SK-N-SH (cell line): ENCODE data around the gene MAP6.

ENCODE experiments used
- CHD2 ChIP-seq: fragments of 150-350 bp; IDR thresholded peaks from 2 replicates; pipeline ENCODE4 v1.6.1; 2018; ENCODE audit warnings: low read length; ENCODE audit not compliant: partially characterized antibody
- GABPA ChIP-seq: IDR thresholded peaks from 2 replicates; pipeline ENCODE4 v1.4.0; 2012; ENCODE audit warnings: low read depth, mild to moderate bottlenecking
- NRF1 ChIP-seq: IDR thresholded peaks from 2 replicates; pipeline ENCODE4 v1.6.1; 2012; ENCODE audit warnings: low read depth, mild to moderate bottlenecking, low read length
- POLR2AphosphoS5 ChIP-seq: IDR thresholded peaks from 2 replicates; pipeline ENCODE4 v1.6.1; 2012; ENCODE audit warnings: low read depth, low read length
- RAD21 ChIP-seq: IDR thresholded peaks from 2 replicates; pipeline ENCODE4 v1.6.1; 2012; ENCODE audit warnings: mild to moderate bottlenecking, low read length
- REST ChIP-seq: IDR thresholded peaks from 2 replicates; pipeline ENCODE4 v1.6.1; 2012; ENCODE audit warnings: mild to moderate bottlenecking, low read depth, low read length, moderate library complexity
- RFX5 ChIP-seq: IDR thresholded peaks from 2 replicates; pipeline ENCODE4 v1.6.1; 2012; ENCODE audit warnings: mild to moderate bottlenecking, improper control_type of control experiment, low read length
- TAF1 ChIP-seq: IDR thresholded peaks from 2 replicates; pipeline ENCODE4 v1.6.1; 2012; ENCODE audit warnings: low read depth, mild to moderate bottlenecking, low read length, moderate library complexity, borderline replicate concordance
- TF ChIP-seq, protein P1 (sequence below): IDR thresholded peaks from 2 replicates; pipeline ENCODE4 v1.4.0; 2012; ENCODE audit warnings: low read depth
- TF ChIP-seq, protein P2 (sequence below): fragments of 200-600 bp; sonication (generic); IDR thresholded peaks from 2 replicates; pipeline ENCODE4 v1.6.1; 2017; ENCODE audit warnings: antibody characterized with exemption, mild to moderate bottlenecking, moderate library complexity
- TF ChIP-seq, protein P3 (sequence below): IDR thresholded peaks from 2 replicates; pipeline ENCODE4; 2012

GRCh38 chr11:75576017-75576416 lies 92.8 kb downstream of the MAP6 start:
- TF ChIP-seq, protein P1, sequence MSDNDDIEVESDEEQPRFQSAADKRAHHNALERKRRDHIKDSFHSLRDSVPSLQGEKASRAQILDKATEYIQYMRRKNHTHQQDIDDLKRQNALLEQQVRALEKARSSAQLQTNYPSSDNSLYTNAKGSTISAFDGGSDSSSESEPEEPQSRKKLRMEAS: no peak
- TF ChIP-seq TAF1 (no peak), RAD21 (no peak), REST (no peak), POLR2AphosphoS5 (no peak), GABPA (no peak), CHD2 (no peak), RFX5 (no peak), NRF1 (no peak)
- TF ChIP-seq, protein P2, sequence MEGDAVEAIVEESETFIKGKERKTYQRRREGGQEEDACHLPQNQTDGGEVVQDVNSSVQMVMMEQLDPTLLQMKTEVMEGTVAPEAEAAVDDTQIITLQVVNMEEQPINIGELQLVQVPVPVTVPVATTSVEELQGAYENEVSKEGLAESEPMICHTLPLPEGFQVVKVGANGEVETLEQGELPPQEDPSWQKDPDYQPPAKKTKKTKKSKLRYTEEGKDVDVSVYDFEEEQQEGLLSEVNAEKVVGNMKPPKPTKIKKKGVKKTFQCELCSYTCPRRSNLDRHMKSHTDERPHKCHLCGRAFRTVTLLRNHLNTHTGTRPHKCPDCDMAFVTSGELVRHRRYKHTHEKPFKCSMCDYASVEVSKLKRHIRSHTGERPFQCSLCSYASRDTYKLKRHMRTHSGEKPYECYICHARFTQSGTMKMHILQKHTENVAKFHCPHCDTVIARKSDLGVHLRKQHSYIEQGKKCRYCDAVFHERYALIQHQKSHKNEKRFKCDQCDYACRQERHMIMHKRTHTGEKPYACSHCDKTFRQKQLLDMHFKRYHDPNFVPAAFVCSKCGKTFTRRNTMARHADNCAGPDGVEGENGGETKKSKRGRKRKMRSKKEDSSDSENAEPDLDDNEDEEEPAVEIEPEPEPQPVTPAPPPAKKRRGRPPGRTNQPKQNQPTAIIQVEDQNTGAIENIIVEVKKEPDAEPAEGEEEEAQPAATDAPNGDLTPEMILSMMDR: no peak
- TF ChIP-seq, protein P3, sequence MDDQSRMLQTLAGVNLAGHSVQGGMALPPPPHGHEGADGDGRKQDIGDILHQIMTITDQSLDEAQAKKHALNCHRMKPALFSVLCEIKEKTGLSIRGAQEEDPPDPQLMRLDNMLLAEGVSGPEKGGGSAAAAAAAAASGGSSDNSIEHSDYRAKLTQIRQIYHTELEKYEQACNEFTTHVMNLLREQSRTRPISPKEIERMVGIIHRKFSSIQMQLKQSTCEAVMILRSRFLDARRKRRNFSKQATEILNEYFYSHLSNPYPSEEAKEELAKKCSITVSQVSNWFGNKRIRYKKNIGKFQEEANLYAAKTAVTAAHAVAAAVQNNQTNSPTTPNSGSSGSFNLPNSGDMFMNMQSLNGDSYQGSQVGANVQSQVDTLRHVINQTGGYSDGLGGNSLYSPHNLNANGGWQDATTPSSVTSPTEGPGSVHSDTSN: no peak
